ENCODE data around the gene GABBR2. TPM values are rescaled to one million over a fixed set of nuclear protein-coding genes. Genes with fewer than 3 reads are reported as not detected.

Gene GABBR2
- total and polyA plus RNA-seq, 12 donors: 0.17 to 9.0 (median 3.7) TPM

- Histone ChIP-seq H3K27me3 (no peaks in the 10 kb centered on the region), H3K4me3 (no peak overlapping the region), H3K9me3 (replicated peaks in 1 of 3) (no peaks in the 10 kb centered on the region), H3K36me3 (replicated peaks in 1 of 2) (no peaks in the 10 kb centered on the region), H3K27ac (no peak overlapping the region), H3K4me1 (replicated peaks in 1 of 2) (no peaks in the 10 kb centered on the region)
- intact Hi-C loops (cut with DNase I): loop anchor here (2.0 to 10.0 kb wide), 3 partner anchors 56 to 189 kb away; no protein-coding TSS in a partner anchor
- peak; percentile 80 to 94 (median 93) for TF ChIP-seq CTCF (IDR thresholded peaks at IDR 0.05)
- no peak for TF ChIP-seq POLR2A (IDR thresholded peaks at IDR 0.05)
- WGBS, 4 donors: 26 to 31% (median 28%) methylated on average over 8 of the region's 8 CpGs
- peak; percentile 76 to 94 (median 83) for DNase-seq
Measured at GRCh38 chr9:98263482-98264357, 445.0 kb downstream of the GABBR2 start.

- H3K4me1 ChIP-seq (replicated peaks in 1 of 2): no peaks in the 10 kb centered on the region
- H3K9me3 ChIP-seq (replicated peaks in 1 of 3): no peaks in the 10 kb centered on the region
- 76 to 92% (median 89%) methylated on average over 1 of the region's 1 CpG for WGBS, 4 donors
- no peak overlapping the region for H3K27ac ChIP-seq
- TF ChIP-seq POLR2A (IDR thresholded peaks at IDR 0.05) (no peak), CTCF (IDR thresholded peaks at IDR 0.05) (no peak)
- H3K27me3 ChIP-seq: no peaks in the 10 kb centered on the region
- H3K36me3 ChIP-seq (replicated peaks in 1 of 2): no peaks in the 10 kb centered on the region
- intact Hi-C loops (cut with DNase I): loop anchor here (2.0 to 10.0 kb wide), 3 partner anchors 56 to 188 kb away; no protein-coding TSS in a partner anchor
- H3K4me3 ChIP-seq: no peak overlapping the region
- no peak for DNase-seq
Measured at GRCh38 chr9:98263080-98263479, 445.7 kb downstream of the GABBR2 start.

GRCh38 chr9:98262056-98262455 is 446.7 kb downstream of the GABBR2 start:
- DNase-seq: no peak
- intact Hi-C loops (cut with DNase I): loop anchor here (2.0 to 10.0 kb wide), 3 partner anchors 55 to 187 kb away; no protein-coding TSS in a partner anchor
- no peak overlapping the region for H3K4me3 ChIP-seq
- no peaks in the 10 kb centered on the region for H3K27me3 ChIP-seq
- no peaks in the 10 kb centered on the region for H3K36me3 ChIP-seq (replicated peaks in 1 of 2)
- TF ChIP-seq POLR2A (IDR thresholded peaks at IDR 0.05) (no peak), CTCF (IDR thresholded peaks at IDR 0.05) (no peak)
- H3K9me3 ChIP-seq (replicated peaks in 1 of 3): no peaks in the 10 kb centered on the region
- 85 to 93% (median 88%) methylated on average over 3 of the region's 3 CpGs for WGBS, 4 donors
- no peaks in the 10 kb centered on the region for H3K4me1 ChIP-seq (replicated peaks in 1 of 2)
- H3K27ac ChIP-seq: no peak overlapping the region

GRCh38 chr9:98260635-98261034 is 448.1 kb downstream of the GABBR2 start:
- Histone ChIP-seq H3K27ac (no peak overlapping the region), H3K4me3 (no peak overlapping the region), H3K4me1 (replicated peaks in 1 of 2) (no peaks in the 10 kb centered on the region), H3K9me3 (replicated peaks in 1 of 3) (no peaks in the 10 kb centered on the region), H3K27me3 (no peaks in the 10 kb centered on the region), H3K36me3 (replicated peaks in 1 of 2) (no peaks in the 10 kb centered on the region)
- DNase-seq: no peak
- WGBS, 4 donors: 77 to 85% (median 79%) methylated on average over 5 of the region's 5 CpGs
- intact Hi-C loops (cut with DNase I): loop anchor here in 1 of 2 donors (5.0 to 10.0 kb wide), 2 partner anchors 53 to 186 kb away; no protein-coding TSS in a partner anchor
- TF ChIP-seq POLR2A (IDR thresholded peaks at IDR 0.05): no peak
- no peak for TF ChIP-seq CTCF (IDR thresholded peaks at IDR 0.05)

Data from adrenal gland (tissue), 12 donors.